Measurements from ENCODE around the gene RYR2.

The RYR2 gene

GRCh38 chr1:237204841-237205240 is 162.9 kb downstream of the RYR2 start:
- DNase-seq (ENCODE audit: low spot score) = no peak

GRCh38 chr1:237205400-237206064 is 163.5 kb downstream of the RYR2 start:
- DNase-seq (ENCODE audit: low spot score) = no peak

GRCh38 chr1:237206065-237206414 is 164.1 kb downstream of the RYR2 start:
- DNase-seq (ENCODE audit: low spot score) = no peak

GRCh38 chr1:237211031-237211430 is 169.0 kb downstream of the RYR2 start:
- no peak for DNase-seq (ENCODE audit: low spot score)

GRCh38 chr1:237211540-237211939 is 169.6 kb downstream of the RYR2 start:
- DNase-seq (ENCODE audit: low spot score) = no peak

GRCh38 chr1:237219751-237220642 is 178.0 kb downstream of the RYR2 start:
- no peak for DNase-seq (ENCODE audit: low spot score)

GRCh38 chr1:237223419-237223818 is 181.4 kb downstream of the RYR2 start:
- no peak for DNase-seq (ENCODE audit: low spot score)

- DNase-seq (ENCODE audit: low spot score) = no peak
Measured at GRCh38 chr1:237226177-237226944, 184.4 kb downstream of the RYR2 start.

GRCh38 chr1:237227476-237227875 is 185.5 kb downstream of the RYR2 start:
- no peak for DNase-seq (ENCODE audit: low spot score)

- DNase-seq (ENCODE audit: low spot score) = no peak
Measured at GRCh38 chr1:237228421-237228820, 186.4 kb downstream of the RYR2 start.

GRCh38 chr1:237229333-237229732 is 187.3 kb downstream of the RYR2 start:
- DNase-seq (ENCODE audit: low spot score) = no peak

- no peak for DNase-seq (ENCODE audit: low spot score)
Measured at GRCh38 chr1:237232501-237232900, 190.5 kb downstream of the RYR2 start.

- no peak for DNase-seq (ENCODE audit: low spot score)
Measured at GRCh38 chr1:237235091-237235490, 193.1 kb downstream of the RYR2 start.

GRCh38 chr1:237237721-237238120 is 195.7 kb downstream of the RYR2 start:
- DNase-seq (ENCODE audit: low spot score) = no peak

GRCh38 chr1:237239248-237239647 is 197.3 kb downstream of the RYR2 start:
- DNase-seq (ENCODE audit: low spot score) = no peak

GRCh38 chr1:237241038-237241437 is 199.1 kb downstream of the RYR2 start:
- no peak for DNase-seq (ENCODE audit: low spot score)

- DNase-seq (ENCODE audit: low spot score) = no peak
Measured at GRCh38 chr1:237244778-237245177, 202.8 kb downstream of the RYR2 start.

- DNase-seq (ENCODE audit: low spot score) = no peak
Measured at GRCh38 chr1:237247442-237247841, 205.5 kb downstream of the RYR2 start.

GRCh38 chr1:237249120-237249519 is 207.1 kb downstream of the RYR2 start:
- no peak for DNase-seq (ENCODE audit: low spot score)

- no peak for DNase-seq (ENCODE audit: low spot score)
Measured at GRCh38 chr1:237250055-237250454, 208.1 kb downstream of the RYR2 start.

- no peak for DNase-seq (ENCODE audit: low spot score)
Measured at GRCh38 chr1:237255071-237255470, 213.1 kb downstream of the RYR2 start.

- DNase-seq (ENCODE audit: low spot score) = no peak
Measured at GRCh38 chr1:237258871-237259270, 216.9 kb downstream of the RYR2 start.

- DNase-seq (ENCODE audit: low spot score) = no peak
Measured at GRCh38 chr1:237261198-237261597, 219.2 kb downstream of the RYR2 start.
